T-helper 22 cell (primary cell): ENCODE measurements around the gene TMEM92.
"Not testable (repeated sequence)": the region's sequence is repeated elsewhere in the genome, so short reads cannot be mapped to it uniquely, and the experiment has no call there.

ENCODE experiments used
- DNase-seq: peaks from one replicate; pipeline ENCODE4 v3.0.0-alpha.2; 2020; ENCODE audit warnings: low read depth

Gene TMEM92

GRCh38 chr17:50262001-50262794 lies 12.1 kb upstream of the TMEM92 start:
- no peak for DNase-seq

DNA sequence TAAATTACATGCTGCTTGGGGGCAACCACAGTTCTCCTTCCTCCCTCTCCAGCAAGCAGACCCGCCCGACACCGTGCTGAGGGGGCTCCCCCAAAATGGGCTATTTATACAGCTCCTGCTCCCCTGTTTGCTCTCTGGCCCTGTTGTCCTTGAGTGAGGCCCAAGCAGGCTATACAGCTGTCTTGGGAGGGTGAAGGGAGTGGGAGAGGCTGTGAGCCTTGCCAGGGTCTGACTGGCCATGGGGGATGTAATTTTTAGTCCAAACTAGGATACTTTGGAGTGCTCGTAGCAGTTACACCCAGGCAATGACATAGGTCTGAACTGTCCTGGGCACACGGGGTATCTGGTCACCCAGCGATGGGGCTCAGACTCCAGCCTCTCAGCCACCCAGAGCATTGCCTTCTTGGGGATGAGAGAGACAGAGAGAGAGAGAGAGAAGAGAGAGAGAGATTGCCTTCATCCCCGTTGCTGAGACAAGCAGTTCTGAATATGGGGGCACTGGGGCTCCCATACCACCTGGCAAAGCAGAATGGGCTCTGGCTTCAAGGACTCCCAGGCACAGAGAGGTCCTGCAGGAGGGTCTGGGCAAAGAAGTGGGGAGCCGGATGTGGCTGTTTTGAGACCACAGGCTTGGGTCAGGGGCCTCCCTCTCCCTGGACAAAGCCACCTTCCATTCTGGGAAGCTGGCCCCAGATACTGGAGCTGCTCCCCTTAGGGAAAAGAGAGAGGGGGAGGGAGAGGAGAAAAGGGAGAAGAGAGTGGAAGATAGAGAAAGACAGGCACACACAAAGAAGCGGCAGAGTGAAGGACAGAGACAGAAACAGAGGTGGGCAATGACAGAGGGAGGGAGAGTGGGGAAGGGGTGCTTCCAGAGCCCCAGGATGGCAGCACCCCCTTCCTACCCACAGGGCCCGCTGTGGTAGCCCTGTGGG lies 10.7 kb upstream of the TMEM92 start:
- DNase-seq: no peak

DNA sequence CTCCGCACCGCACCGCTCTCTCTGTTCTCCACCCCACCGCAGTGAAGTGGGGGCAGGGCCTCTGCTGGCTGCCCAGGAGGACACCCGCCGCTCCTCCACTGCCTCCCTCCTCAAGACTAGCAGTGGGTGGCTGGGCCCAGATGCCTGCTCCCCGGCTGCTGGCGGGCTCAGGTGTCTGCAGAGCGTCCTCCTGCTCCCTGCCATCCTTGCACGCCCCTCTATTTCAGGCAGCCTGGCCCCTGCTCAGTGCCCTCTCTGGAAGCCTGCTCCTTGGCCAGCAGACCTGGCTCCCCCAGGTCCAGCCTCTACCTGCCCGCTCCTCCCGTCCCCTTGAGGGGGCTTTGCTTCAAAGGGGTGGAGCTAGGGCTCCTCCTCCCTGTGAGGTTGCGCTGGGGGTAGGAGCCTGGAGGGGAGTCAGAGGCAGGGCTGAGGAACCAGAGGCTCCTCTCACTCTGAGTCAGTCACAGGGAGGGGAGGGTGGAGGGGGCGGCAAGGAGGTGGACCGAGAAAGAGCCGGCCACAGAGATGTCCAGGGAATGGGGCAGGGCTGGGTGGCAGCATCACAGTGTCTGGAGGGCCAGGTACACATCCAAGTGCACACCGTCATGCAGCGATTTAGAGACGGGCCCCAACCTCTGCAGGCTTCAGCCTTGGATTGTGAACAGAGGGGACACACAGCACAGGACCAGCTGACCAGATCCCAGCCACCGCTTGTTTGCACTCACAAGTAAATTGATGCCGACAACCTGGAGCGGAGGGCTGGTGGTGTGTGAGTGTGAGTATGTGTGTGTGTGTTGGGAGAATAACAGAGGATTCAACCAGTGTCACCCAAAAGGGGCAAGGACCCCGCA lies 9.8 kb upstream of the TMEM92 start:
- no peak for DNase-seq

DNA sequence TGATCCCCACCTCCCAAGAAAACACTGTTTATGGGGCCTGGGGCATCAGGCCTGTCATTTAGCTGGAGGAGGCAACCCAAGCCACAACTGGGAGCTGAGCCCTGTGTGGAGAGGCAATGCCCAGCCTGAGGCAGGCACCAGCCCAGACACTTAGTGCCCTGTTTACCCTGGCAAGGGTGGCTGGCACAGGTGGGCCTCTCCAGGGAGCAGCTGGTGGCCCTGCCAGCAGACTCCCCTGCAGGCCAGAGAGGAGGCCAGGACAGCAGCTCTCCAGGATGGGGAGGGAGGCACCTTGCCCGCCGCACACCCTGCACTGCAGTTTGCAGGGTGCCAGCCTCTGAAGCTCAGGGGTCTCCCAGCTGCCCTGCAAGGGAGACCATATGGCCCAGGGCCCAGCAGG lies 9.1 kb upstream of the TMEM92 start:
- no peak for DNase-seq

DNA sequence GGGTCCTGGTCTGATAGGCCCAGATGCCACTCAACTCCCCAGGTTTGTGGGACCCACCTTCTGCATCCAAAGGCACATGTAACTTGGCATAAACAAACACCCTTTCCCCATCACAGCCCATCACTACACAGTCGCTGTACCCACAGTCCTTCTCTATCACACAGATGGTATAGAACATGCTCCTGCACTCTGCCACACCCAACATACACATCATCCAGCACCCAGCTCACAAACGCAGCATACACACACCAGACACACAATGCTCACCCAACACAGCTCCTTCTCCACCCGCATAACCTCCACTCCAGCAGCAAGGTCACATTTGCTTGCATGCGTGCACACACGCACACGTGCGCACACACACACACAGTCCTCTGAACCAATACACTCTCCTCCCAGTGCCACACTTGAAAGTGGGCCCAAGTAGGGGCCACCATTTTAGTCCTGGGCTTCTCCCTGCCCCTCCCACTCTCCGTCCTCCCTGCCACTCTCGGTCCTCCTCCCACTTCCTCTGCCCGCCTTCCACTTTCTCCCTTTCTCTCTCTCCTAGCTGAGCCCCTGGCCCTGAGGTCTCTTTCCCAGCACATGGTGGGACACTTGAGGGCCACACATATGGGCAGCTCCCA lies 8.5 kb upstream of the TMEM92 start:
- no peak for DNase-seq

- DNase-seq: no peak
These were observed 7.7 kb upstream of the TMEM92 start for GRCh38 chr17:50266384-50267073.

DNA sequence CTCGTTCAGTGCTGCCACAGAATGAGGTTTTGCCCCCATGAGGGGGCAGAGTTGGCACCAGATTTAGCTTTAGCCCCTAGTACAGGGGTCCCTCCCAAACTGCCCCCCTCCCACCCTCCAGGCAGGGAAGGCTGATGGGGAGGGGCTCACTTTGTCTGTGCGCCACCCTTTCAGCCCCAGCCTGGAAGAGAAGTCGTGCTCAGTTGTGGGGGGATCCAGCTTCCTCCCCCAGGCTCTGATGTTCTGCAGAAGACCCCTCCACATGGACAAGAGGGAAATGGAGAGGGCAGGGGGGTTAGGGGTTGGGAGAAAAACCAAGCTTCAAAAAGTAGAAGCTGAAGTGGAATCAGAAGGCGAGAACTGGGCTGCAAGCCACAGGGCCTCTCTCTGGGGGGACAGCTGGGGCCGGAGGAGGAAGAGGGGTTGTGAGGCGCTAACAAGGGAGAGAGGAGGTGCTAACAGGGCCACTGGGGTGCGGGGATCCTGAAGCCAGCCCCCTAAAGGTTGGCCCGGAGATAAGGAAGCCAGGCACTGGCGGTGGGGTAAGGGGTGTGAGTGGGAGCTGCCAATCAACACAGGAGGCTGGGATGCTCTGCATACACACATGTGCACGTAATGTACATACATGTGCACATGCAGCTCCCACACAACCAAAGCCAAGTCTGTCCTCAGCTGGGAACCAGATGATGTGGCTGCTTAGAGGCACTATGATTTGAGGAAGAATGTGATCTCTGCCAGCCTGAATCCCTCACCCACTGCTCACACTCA lies 7.0 kb upstream of the TMEM92 start:
- no peak for DNase-seq

- no peak for DNase-seq
These were observed 6.2 kb upstream of the TMEM92 start for GRCh38 chr17:50268026-50268425.

DNA sequence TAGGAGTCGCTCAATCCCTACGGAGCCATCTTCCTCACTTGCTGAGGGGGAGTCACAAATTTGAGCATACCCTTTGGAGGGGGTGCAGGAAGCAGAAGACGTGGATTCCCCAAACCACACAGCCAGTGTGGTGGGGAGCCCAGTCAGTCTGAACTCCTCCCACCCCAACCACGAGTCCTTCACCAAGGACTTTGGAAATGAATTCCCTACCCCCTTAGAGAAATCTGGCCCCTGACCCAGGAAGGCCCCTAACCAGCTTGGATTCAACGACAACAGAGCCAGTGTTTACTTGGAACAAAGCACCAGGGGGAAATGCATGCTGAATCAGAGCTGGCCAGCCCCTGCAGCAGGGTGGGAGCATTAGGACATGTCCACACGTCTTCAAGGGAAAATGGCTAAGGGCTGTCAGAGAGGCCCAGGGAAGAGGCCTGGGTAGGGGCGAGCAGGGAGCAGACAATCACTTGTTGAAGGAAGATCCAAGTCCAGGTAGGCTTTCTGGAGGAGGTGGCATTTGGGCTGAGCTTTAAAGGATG lies 5.5 kb upstream of the TMEM92 start:
- DNase-seq: no peak

GRCh38 chr17:50269477-50270434 lies 4.5 kb upstream of the TMEM92 start:
- no peak for DNase-seq

GRCh38 chr17:50270435-50271362 lies 3.6 kb upstream of the TMEM92 start:
- no peak for DNase-seq

DNA sequence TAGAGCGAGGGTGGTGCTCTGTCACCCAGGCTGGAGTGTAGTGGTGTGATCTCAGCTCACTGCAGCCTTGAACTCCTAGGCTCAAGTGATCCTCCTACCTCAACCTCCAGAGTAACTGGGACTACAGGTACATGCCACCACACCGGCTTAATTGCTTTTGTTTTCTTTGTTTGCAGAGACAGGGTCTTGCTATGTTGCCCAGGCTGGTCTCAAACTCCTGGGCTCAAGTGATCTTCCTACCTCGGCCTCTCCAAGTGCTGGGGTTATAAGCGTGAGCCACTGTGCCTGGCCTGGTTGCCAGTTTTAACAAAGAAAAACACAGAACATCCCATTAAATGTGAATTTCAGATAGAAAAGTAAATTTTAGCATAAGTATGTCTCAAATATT lies 2.9 kb upstream of the TMEM92 start:
- not testable (repeated sequence) for DNase-seq

DNA sequence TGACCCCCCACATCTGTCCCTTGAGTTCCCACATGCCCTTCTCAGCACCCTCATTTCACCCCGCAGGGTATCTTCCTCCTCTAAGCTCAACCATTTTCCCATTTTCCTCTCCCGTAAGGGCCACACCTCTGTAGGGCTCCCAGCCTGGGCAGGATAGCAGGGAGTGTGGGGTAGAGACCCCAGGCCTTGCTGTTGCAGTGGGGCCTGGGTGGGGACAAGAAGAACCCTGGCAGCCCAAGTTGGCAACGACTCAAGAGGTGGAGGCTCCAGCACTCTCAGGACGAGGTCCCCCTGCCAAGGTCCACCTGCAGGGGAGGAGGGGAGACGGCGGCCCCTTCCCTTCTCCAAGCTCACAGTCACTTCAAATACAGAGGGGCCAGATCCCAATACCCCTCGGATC lies 2.0 kb upstream of the TMEM92 start:
- no peak for DNase-seq

- peak; percentile 18 for DNase-seq
These were observed 1.3 kb upstream of the TMEM92 start for GRCh38 chr17:50272711-50273653.

- DNase-seq: no peak
These were observed 619 bp upstream of the TMEM92 start for GRCh38 chr17:50273654-50274040.

GRCh38 chr17:50274897-50275221 lies 593 bp downstream of the TMEM92 start:
- no peak for DNase-seq

GRCh38 chr17:50275279-50275678 lies 1.0 kb downstream of the TMEM92 start:
- DNase-seq: no peak
